GM21447 (cell line): ENCODE measurements around the gene JAKMIP1.
"Not testable (repeated sequence)": the region's sequence is repeated elsewhere in the genome, so short reads cannot be mapped to it uniquely, and the experiment has no call there.

Experiments used
- ATAC-seq: cut with Tn5 transposase; IDR thresholded peaks from one replicate; pipeline ENCODE4 v1.9.1; 2021; ENCODE audit not compliant: unreplicated experiment

JAKMIP1 gene

GRCh38 chr4:5999356-5999755 lies 201.0 kb downstream of the JAKMIP1 start:
- no peak for ATAC-seq

- ATAC-seq = peak; percentile 60
Measured at GRCh38 chr4:5998333-5998936, 201.9 kb downstream of the JAKMIP1 start.

- no peak for ATAC-seq
Measured at GRCh38 chr4:5996641-5997040, 203.7 kb downstream of the JAKMIP1 start.

DNA sequence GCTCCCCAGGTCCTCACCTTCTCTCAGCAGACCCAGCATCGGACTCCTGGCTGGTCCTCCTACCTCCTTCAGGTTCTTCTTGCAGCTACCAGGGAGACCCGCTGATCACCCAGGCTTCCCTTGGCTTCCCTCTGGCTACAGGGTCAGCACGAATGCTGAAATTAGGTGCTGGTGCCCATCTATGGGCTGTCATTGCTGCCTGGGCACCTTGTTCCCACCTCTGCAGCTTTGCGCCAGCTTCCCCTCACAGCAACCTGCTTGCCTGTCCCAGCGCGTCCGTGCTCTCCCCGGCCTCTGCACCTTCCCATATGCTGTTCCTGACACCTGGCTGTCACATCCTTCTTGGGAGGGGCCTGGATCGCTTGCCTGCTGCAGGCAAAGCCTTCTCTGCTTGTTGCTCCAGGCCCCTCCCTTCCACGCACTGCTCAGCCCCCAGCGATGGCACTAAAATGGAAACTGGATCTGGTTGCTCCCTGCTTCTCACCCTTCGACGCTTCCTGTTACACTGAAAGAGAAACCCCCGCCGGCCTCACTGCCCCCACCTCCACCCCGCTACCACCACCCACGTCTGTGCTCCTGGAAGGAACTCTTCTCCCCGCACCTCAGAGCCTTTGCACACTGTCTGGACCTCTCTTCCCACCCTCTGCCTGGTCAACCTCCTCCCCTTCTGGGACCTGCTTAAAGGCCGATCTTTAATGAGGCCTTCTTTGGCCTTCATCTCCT lies 204.3 kb downstream of the JAKMIP1 start:
- no peak for ATAC-seq

- no peak for ATAC-seq
Measured at GRCh38 chr4:5993876-5994811, 206.2 kb downstream of the JAKMIP1 start.

DNA sequence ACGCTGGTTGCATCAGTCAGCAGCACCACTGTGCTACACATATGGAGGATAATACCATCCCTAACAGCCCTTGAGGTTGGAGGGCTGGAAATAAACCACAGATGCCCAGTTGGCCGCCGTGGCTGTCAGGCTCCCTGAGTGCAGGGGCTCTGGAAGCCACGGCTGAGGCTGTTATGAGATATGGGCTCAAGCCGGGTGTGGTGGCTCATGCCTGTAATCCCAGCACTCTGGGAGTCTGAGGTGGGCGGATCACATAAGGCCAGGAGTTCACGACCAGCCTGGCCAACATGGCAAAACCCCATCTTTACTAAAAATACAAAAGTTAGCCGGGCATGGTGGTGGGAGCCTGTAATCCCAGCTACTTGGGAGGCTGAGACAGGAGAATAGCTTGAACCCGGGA lies 207.0 kb downstream of the JAKMIP1 start:
- ATAC-seq = not testable (repeated sequence)

DNA sequence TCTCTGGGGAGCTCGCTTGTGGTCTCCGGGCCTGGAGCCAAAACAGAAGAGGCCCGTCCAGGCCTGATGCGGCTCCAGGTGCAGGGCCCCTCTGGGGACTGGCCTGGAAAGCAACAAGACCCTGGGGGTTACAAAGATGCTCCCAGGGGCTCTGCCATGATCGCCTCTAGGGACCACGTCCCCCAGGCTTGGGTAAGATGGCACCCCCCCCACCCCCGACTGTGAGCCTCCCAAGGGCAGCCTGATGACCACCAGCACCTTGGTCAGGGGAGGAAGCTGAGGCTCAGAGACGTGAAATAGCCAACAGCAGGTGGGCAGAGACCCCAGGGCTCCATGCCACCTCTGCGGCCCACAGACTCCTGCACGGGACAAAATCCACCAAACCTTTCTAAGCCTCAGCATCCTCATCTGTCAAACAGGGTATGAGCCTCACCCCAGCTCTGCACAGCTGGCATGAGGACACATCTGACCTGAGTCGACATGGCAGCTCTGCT lies 207.5 kb downstream of the JAKMIP1 start:
- no peak for ATAC-seq

- ATAC-seq = no peak
Measured at GRCh38 chr4:5992171-5992827, 208.1 kb downstream of the JAKMIP1 start.

DNA sequence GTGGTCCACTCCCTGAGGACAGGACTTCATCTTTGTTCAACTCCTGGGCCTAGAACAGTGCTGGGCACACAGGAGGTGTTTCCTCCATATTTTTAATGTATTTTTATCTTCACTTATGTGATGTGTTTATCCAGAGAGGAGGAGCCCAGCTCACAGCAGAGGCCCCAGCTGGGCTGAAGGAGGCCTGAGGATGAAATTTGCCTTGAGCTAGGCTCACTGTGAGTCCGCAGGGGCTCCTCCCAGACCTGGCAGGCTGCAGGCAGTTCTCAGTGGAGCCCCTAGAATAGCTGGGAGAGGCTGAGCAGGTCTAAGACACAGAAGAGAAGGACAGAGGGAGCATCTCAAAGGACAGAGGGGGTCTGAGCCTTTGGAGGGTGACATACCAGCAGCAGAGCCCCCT lies 208.9 kb downstream of the JAKMIP1 start:
- ATAC-seq = no peak

- ATAC-seq = no peak
Measured at GRCh38 chr4:5990446-5991160, 209.7 kb downstream of the JAKMIP1 start.

- no peak for ATAC-seq
Measured at GRCh38 chr4:5989236-5990225, 210.8 kb downstream of the JAKMIP1 start.

GRCh38 chr4:5988086-5988845 lies 212.1 kb downstream of the JAKMIP1 start:
- ATAC-seq = no peak

- ATAC-seq = no peak
Measured at GRCh38 chr4:5984843-5985242, 215.5 kb downstream of the JAKMIP1 start.

DNA sequence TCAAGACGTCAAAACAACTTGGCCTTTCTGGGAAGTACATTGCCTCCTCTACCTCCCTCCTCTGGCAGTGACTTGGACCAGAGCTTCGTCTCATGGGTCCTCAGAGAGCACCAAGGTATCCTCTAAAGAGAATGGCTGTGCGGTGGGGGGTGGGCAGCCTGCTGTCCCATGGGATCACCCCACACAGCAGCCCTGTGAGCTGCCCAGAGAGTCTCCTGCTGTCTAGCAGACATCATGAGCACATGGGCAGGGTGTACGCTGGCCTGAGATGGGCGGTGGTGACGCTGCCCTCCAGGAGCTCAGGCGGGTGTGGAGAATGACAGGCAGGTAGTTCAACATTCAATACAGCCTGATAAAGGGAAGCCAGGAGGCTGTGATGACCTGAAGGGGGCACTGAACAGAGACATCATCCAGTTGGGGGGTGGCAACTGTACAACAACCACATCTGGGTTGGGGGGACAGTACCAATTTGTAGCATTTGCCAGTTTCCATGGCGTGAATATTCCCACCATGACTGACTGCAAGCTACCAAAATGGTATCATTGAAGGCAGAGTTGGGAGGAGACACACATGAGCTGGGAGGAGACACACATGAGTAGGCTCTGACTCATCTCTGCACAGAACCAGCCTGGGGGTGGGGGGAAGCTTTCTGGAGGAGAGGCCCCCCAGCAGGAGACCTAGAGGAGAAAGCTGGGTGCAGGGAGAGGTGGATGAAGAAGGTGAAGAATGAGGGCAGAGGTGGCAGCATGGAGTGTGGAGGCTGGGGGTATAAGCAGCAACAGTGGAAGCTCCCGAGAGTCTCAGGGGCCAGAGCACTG lies 218.0 kb downstream of the JAKMIP1 start:
- ATAC-seq = no peak

DNA sequence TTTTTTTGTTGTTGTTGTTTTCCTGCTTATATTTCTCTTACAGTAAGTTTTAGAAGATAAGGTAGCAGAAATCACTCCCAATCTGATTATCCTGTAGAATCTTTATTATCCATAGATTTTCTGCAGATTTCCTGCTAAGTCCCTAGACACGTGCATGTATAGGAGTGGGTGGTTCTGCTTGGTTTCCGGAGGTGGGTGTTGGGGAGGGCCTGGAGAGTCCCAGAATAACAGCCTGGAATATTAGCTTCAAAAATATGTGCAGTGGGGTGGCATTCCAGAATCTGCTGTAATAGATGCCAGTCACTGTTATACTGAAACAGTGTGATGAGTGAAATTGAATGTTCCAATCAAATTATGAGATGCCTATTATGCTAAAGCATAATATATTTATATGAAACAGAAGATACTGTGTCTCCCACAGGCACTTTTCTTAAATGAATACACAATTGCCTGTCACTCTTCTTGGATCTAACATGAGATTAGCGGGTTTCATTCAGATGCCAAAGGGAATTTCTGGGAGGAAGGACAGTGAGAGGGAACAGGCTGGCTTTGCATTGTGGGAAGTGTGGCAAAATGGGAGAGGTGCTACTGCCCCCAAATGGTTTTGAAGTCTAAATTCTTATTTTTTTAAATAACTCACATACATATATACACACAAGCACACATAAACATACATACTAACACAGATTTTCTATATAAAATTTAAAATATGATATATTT lies 219.8 kb downstream of the JAKMIP1 start:
- no peak for ATAC-seq

- ATAC-seq = no peak
Measured at GRCh38 chr4:5979981-5980380, 220.4 kb downstream of the JAKMIP1 start.

GRCh38 chr4:5976921-5977320 lies 223.4 kb downstream of the JAKMIP1 start:
- no peak for ATAC-seq
